Cardiac fibroblast (primary cell): ENCODE measurements around the gene NUTF2.

Source experiments
- DNase-seq, 2 donors: peaks; one replicate each; pipeline versions ENCODE4 v3.0.0 to v3.0.0-alpha.2; 2010; ENCODE audit warnings: low read depth in 2 of 2
- H3K4me3 ChIP-seq, 2 donors: replicated peaks in 1 of 2; 1 replicate in 1 of 2; 2 replicates in 1 of 2; pipeline ENCODE4 v1.5.1; 2011; ENCODE audit warnings: low read depth in 2 of 2, low read length in 2 of 2, mild to moderate bottlenecking in 2 of 2, moderate library complexity in 1 of 2
- CTCF ChIP-seq: IDR thresholded peaks from one replicate; pipeline ENCODE4 v1.5.1; 2011; ENCODE audit warnings: low read depth, mild to moderate bottlenecking, low read length, inconsistent platforms

NUTF2 gene

DNA sequence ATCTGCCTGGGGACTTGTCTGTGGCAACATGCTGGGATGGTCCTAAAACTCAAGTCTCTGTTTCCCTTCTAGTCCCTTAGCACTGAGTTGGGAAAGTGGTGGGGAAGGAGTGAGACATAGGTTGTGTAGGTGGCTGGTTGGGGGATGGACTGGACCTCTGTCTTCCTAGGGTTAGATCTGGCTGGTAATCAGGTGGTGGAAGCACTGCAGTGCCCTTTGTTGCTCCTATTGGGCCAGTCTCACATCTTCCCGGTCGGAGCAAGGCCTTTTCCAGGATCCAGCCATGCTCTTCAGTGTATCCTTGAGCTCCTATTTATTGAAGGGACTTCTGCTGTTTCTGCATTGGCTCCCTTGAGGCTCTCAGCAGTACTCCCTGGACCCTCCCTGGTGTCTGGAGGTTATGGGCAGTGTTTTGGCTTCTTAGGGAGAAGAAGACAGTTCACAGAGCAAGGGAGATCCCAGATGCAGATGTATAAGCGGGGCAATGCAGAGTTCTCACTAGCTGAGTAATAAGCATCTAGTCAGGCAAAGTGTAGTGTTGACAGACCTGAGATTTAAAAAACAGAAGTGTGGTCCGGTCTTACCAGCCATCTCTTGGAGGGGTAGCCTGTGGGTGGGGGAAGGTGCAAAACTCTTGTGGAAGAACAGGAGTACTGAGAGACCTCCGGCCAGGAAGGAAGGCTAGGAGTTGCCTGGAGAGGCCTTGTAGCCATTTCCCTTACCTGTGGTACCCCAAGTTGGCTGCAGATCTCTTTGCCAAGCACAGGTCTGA, 1.3 kb upstream of the NUTF2 start:
- TF ChIP-seq CTCF: no peak
- H3K4me3 ChIP-seq: peak overlapping the region; percentile 92 to 95
- no peak for DNase-seq

DNA sequence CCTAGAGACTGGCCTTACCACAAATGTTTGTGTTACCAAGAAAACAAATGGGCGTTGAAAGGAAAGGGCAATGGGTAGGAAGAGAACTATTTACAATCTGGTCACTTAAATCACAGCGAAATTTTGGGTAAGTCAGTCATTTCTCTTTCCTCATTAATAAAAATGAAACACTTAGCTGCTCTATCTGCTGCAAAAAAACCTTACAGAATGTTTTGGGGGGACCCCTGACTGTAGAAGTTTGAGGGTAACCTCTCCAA, 742 bp upstream of the NUTF2 start:
- no peak for TF ChIP-seq CTCF
- H3K4me3 ChIP-seq: peak overlapping the region; percentile 92 to 95
- DNase-seq: no peak

GRCh38 chr16:67847064-67847861, 530 bp downstream of the NUTF2 start, which contains the start of gene CENPT:
Gene CENPT, minus strand, starts transcription at chr16:67847693. Its CDS starts 13,834 bp downstream, at chr16:67833859.
- peak; percentile 56 to 72 for DNase-seq
- TF ChIP-seq CTCF: no peak
- H3K4me3 ChIP-seq: peak within 1 kb of the TSS; percentile 92 to 95

GRCh38 chr16:67848118-67848517, 1.4 kb downstream of the NUTF2 start:
- DNase-seq: no peak
- peak overlapping the region; percentile 92 to 95 for H3K4me3 ChIP-seq
- TF ChIP-seq CTCF: no peak

- H3K4me3 ChIP-seq: no peak overlapping the region
- TF ChIP-seq CTCF: no peak
- DNase-seq: no peak
Observed at GRCh38 chr16:67853670-67854069, 6.9 kb downstream of the NUTF2 start.

DNA sequence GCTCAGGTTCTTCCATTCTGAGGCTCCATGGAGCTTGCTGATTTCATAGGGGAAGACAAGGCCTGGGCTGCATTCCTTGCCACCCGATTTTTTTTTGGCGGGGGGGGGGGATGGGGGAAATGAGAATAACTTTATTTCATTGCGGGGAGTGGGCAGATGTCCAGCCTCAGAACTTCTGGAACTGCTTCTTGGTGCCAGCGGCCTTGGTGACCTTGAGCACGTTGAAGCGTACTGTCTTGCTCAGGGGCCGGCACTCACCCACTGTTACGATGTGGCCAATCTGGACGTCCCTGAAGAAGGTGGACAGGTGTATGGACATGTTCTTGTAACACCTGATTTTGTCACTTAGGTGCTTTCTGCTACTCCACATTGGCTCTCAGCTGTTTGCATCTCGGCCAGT, 9.1 kb downstream of the NUTF2 start:
- no peak for TF ChIP-seq CTCF
- H3K4me3 ChIP-seq: no peak overlapping the region
- DNase-seq: no peak
